GM12872 (cell line): ENCODE results near the gene NUP54.

Experiments used
- TF ChIP-seq, protein P1 (sequence below): IDR thresholded peaks from 3 replicates; pipeline ENCODE4 v1.5.1; 2011; ENCODE audit warnings: low read depth, mild to moderate bottlenecking, low read length, moderate library complexity; ENCODE audit not compliant: insufficient read depth

NUP54 gene

GRCh38 chr4:76174216-76174615, 26.0 kb upstream of the NUP54 start:
- TF ChIP-seq, protein P1, sequence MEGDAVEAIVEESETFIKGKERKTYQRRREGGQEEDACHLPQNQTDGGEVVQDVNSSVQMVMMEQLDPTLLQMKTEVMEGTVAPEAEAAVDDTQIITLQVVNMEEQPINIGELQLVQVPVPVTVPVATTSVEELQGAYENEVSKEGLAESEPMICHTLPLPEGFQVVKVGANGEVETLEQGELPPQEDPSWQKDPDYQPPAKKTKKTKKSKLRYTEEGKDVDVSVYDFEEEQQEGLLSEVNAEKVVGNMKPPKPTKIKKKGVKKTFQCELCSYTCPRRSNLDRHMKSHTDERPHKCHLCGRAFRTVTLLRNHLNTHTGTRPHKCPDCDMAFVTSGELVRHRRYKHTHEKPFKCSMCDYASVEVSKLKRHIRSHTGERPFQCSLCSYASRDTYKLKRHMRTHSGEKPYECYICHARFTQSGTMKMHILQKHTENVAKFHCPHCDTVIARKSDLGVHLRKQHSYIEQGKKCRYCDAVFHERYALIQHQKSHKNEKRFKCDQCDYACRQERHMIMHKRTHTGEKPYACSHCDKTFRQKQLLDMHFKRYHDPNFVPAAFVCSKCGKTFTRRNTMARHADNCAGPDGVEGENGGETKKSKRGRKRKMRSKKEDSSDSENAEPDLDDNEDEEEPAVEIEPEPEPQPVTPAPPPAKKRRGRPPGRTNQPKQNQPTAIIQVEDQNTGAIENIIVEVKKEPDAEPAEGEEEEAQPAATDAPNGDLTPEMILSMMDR = no peak

DNA sequence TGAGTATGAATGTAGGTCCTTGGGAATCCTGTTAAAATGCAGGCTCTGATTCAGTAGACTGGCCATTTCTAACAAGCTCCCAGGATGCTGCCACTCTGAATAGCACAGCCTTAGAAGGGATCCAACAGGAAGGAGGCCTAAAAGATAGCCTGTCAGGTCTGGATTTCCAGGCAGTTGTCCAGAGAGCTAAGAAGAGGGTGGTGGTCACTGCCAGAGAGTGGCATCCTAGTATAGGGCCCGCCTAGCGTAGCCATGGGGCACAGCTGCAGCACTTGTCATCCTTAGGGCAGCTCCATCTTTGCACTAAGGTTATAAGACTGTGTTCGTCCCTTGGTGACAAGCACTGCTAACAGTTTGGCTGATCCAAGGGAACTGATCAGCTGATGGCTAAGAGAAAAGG, 20.5 kb upstream of the NUP54 start:
- TF ChIP-seq, protein P1 = no peak

- TF ChIP-seq, protein P1 = no peak
Measured at GRCh38 chr4:76166480-76166879, 18.3 kb upstream of the NUP54 start.

DNA sequence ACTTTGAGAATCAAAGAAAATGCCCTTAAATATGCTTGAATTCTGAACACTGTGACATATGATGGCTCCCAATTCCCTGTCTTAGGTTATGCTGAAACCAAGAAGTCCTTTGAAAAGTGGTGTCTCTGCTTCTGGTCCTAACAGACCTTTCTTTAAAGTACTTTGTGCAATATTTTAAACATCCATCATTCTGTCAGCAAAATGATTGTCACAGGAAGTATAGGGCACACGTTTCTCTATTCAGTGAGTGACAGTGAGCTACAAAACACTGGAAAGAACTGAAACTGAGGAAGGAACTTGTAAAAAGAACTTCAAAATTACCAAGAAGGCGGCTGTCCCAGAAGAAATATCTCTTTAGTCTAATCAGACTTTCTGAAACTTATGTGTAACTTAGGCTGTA, 12.2 kb upstream of the NUP54 start:
- TF ChIP-seq, protein P1 = no peak

DNA sequence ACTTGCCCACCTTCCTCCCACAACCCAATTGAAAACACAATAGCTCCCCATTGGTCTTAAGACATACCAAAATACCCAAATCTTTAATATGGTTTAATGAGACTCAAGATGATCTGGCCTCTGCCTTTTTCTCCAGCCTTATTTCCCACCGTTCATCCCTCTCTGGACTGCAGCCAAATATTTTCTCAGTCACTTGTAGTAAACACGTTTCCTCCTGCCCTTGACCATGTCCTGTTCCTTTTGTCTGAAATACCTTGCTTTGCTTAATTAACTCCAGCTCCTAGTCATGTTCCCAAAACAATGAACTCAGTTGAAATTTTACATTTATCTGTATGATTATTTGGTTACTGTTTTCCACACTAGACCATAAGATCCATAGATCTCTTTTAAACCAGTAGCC, 8.4 kb upstream of the NUP54 start:
- TF ChIP-seq, protein P1 = no peak

- TF ChIP-seq, protein P1 = no peak
Measured at GRCh38 chr4:76155979-76156378, 7.8 kb upstream of the NUP54 start.

DNA sequence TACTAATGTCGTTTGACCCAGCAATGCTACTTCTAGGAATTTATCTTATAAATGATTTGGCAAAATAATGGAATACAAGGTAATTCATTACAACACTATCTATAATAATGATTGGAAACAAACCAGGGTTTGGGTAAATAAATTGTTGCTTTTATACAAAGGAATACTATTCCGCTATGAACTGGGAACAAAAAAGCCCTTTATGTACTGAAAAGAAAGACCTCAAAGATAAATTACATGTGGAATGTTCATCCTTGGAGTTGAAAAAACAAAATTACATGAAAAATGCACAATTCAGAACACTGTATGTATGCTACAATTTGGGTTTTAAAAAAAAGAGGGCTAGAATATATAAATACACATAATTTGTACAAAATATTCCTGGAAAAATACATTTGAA, 5.2 kb upstream of the NUP54 start:
- TF ChIP-seq, protein P1 = no peak

GRCh38 chr4:76147454-76148141, 599 bp downstream of the NUP54 start:
- TF ChIP-seq, protein P1 = no peak
